GM19023 (cell line): ENCODE measurements around the gene MAK.
"Not testable (repeated sequence)": the region's sequence is repeated elsewhere in the genome, so short reads cannot be mapped to it uniquely, and the experiment has no call there.

ENCODE experiments used
- ATAC-seq: cut with Tn5 transposase; IDR thresholded peaks from one replicate; pipeline ENCODE4 v1.9.1; 2021; ENCODE audit warnings: mild to moderate bottlenecking, moderate library complexity; ENCODE audit not compliant: unreplicated experiment

Gene MAK

DNA sequence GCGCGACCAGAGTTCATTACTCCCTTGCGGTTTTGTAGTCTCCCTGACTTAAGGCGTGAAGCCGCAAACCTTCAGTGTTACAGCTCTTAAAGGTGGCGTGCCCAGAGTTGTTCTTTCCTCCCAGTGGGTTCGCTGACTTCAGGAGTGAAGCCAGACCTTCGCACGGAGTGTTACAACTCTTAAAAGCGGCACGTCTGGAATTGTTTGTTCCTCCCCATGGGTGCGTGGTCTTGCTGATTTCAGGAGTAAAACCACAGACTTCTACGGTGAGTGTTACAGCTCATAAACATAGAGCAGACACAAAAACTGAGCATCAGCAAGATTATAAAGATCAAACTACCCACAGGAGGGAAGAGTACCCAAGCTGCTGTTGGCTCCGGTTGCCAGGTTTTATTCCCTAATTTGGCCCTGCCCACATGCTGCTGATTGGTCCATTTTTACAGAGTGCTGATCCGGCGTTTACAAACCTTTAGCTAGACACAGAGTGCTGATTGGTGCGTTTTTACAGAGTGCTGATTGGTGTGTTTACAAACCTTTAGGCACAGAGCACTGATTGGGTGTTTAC is 105.1 kb downstream of the MAK start:
- no peak for ATAC-seq

DNA sequence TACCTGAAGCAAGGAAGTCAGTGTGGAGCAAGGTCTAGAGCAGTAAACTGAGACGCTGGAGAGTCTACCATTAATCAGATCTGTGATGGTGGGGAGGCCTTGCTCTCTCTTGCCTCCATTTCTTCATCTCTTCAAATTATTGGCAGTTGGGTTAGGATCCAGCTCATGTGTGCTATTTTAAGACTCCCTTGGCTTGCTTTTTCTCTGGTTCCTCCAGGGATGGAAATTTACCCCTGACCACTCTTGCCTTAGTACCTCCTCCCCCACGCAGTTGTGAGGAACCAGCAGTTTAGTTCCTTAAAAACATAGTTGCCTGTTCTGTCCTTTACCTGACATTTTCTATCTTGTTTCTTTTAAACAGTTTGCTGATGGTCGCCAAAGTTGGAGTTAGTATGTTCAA is 108.1 kb downstream of the MAK start:
- no peak for ATAC-seq

DNA sequence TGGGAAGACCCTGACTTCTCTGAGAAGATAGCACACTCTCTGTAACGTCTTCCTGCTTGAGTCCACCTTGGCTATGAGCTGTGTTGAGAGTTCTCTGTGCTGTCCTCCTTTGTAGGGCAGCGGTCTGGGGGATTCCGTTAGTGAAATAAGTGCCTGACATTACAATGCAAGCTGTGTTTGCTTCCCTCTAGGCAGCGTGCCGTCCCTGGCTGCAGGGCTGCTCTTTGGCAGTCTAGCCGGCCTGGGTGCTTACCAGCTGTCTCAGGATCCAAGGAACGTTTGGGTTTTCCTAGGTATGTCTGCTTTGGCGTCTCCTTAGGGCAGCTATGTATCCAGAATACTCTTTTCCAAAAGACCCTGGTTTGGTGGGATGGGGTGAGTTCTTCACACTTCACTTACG is 112.6 kb downstream of the MAK start:
- ATAC-seq: no peak

DNA sequence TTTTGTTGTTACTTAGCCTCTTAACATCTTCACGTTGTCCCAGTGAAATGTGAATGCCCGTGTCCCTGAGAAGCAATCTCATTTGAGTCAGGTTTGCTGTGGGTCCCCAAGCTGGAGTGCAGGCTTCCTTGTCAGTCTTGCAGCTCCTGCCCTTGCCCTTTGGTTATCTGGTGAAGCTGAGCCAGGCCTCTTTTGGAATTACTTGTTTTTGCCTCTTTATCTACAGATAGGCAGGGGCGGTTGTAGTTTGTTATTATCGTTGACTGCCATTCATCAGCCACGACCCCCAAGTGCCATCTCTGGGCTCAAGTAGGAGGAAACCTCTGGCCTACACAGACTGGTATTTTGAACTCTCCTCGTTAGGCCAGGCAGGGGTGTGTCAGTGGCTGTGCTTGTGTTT is 113.3 kb downstream of the MAK start:
- no peak for ATAC-seq

DNA sequence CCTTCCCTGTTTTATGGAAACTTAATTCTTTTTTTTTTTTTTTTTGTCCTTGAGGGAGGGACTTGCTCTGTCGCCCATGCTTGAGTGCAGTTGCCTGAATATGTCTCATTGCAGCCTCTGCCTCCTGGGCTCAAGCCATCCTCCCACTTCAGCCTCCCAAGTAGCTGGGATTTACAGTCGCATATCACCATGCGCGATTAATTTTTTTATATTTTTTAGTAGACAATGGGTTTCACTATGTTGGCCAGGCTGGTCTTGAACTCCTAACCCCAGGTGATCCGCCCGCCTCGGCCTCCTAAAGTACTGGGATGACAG is 114.8 kb downstream of the MAK start:
- ATAC-seq: no peak

DNA sequence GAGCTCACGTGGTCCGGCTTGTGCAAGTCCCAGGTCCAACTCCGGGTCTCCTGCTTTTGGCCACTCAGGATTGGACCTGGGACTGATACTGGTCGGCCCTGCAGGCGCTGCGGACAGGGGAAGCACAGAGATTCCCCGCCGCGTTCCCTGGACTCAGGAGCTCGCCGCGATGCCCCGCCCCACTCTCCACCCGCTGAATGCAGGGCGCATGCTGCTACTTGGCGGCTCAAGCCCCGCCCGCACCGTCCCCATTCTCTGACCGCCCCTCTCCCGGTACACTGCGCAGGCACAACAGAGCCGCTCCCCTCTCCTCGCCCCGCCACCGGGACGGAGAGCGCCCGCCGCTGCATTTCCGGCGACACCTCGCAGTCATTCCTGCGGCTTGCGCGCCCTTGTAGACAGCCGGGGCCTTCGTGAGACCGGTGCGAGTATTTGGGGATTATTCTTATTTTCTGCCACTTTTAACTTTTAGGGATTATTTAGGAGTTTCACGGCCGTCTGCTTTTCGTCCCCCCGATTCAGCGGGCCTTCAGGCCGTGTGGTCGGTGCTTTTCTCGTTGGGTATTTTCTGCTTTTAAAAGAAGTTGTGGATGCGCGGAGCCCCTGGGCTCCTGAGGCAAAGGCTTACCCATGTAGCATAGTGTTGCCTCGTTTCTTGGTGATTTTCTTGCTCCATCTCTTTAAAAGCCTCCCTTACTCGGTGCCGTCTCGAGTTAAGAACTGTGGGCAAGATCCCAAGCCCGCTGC is 115.3 kb downstream of the MAK start, which contains the start of gene TMEM14C:
TMEM14C (plus strand) TSS at position 251 of the 747 bp plus-strand sequence. CDS start 1,544 bp downstream, outside the sequence.
- peak; percentile 96 for ATAC-seq

DNA sequence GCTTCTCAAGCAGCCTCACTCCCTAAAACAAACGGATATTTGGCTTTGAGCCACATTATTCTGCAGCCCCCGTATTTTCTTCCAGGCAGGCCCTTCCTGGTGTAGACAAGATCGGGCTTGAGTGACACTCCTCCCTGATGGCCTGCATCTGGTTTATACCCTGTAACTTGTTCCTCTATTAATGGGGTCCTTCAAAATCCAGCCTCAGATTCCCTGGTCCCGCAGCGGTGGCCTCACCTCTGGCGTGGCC is 115.8 kb downstream of the MAK start:
- ATAC-seq: no peak

DNA sequence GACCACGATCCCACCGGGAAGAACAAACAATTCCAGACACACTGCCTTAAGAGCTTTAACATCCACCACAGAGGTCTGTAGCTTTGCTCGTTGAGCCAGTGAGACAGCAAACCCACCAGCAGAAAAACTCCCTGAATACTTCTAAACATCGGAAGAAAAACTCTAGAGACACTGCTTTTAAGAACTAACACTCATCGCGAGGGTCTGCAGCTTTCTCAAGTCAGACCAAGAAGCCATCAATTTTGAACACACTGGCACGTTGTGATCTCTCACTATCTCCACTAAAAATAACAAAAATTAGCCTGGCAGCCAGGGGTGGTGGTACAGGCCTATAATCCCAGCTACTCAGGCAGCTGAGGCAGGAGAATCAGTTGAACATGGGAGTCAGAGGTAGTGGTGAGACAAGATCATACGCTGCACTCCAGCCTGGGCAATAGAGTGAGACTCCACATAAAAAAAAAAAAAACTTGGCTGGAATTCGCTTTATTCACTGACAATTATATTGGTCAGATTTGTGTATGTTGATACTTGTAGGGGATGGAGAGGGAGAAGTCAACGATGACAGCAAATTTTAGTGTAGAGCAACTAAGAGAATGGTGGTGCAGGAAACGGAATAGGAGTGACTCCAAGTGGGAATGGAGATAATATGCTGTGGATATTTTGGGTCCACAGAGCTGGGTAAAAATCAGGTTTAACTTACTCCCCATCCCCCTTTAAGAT is 116.3 kb downstream of the MAK start:
- ATAC-seq: no peak

DNA sequence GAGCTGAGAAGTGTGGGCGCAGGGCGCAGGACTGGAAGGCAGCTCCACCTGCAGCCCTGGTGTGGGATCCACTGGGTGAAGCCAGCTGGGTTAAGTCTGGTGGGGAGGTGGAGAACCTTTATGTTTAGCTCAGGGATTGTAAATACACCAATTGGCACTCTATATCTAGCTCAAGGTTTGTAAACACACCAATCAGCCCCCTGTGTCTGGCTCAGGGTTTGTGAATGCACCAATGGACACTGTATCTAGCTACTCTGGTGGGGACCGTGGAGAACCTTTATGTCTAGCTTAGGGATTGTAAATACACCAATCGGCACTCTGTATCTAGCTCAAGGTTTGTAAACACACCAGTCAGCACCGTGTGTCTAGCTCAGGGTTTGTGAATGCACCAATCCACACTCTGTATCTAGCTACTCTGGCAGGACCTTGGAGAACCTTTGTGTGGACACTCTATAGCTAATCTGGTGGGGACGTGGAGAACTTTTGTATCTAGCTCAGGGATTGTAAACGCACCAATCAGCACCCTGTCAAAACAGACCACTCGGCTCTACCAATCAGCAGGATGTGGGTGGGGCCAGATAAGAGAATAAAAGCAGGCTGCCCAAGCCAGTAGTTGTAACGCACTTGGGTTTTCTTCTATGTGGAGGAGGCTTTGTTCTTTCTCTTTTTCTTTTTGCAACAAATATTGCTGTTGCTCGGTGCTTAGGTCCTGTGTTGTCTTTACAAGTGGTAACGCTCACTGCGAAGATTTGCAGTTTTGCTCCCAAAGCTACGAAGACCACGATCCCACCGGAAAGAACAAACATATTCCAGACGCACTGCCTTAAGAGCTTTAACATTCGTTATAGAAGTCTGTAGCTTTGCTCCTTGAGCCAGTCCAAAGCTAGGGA is 117.1 kb downstream of the MAK start:
- ATAC-seq: not testable (repeated sequence)

DNA sequence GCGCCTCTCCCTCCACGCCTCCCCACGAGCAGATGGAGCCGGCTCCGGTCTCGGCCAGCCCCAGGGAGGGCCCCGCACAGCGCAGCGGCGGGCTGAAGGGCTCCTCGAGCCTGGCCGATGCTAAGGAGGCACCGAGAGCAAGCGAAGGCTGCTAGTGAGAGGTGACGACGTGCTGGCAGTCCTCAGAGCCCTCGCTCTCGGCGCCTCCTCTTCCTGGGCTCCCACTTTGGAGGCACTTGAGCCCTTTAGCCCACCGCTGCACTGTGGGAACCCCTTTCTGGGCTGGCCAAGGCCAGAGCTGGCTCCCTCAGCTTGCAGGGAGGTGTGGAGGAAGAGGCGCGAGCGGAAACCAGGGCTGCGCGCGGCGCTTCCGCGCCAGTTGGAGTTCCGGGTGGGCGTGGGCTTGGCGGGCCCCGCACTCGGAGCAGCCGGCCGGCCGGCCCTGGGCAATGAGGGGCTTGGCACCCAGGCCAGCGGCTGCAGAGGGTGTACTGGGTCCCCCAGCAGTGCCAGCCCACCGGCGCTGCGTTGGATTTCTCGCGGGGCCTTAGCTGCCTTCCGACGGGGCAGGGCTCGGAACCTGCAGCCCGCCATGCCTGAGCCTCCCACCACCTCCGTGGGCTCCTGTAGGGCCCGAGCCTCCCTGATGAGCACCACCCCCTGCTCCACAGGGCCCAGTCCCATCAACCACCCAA is 117.9 kb downstream of the MAK start:
- ATAC-seq: peak; percentile 24

DNA sequence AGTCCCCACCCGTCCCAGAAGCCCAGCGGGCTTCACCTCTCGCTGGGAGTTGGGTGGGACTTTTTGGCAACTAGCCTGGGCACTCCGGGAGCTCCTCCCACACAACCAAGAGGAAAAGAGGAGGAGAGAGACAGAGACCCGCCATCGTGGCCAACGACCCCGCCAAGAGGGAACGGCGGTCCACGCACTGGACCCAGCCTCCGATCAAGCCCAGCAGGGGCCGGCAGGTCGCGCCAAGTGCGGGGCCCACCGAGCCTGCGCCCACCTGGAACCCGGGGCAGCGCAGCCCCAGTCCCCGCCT is 118.4 kb downstream of the MAK start:
- no peak for ATAC-seq

DNA sequence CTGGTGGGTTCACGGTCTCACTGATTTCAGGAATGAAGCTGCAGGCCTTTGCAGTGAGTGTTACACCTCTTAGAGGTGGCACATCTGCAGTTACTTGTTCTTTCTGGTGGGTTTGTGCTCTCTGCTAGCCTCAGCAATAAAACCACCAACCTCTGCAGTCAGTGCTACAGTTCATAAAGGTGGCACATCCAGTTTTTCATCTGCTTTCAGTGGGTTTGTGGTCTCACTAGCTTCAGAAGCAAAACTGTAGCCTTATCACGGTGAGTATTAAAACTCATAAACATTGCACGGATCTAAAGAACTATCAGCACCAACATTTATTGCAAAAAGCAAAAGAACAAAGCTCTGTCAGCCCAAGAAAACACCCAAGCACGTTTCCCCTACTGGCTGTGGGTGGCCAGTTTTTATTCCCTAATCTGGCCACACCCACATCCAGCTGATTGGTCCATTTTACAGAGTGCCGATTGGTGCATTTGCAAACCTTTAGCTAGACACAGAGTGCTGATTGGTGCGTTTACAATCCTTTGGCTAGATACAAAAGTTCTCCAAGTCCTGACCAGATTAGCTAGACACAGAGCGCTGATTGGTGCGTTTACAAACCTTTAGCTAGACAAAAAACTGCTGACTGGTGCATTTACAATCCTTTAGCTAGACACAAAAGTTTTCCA is 118.9 kb downstream of the MAK start:
- ATAC-seq: no peak

DNA sequence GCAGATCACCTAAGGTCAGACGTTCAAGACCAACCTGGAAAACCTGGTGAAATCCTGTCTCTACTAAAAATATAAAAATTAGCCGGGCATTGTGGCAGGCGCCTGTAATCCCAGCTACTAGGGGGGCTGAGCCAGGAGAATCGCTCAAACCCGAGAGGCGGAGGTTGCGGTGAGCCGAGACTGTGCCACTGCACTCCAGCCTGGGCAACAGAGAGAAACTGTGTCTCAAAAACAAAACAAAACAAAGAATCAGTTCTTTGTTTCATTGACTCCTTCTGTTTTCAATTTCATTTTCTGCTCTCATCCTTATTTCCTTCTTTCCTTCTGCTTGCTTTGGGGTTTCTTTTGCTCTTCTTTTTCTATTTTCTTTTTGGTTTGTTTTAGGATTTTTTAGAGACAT is 124.4 kb downstream of the MAK start:
- ATAC-seq: no peak
